Neuronal stem cell (in vitro differentiated cells): ENCODE results near the gene EMP3.
"Not testable (repeated sequence)": the region's sequence is repeated elsewhere in the genome, so short reads cannot be mapped to it uniquely, and the experiment has no call there.

ENCODE experiments used
- DNase-seq: peaks from one replicate; pipeline ENCODE4 v3.0.0-alpha.2; 2013; ENCODE audit warnings: low spot score
- H2AFZ ChIP-seq: one replicate; pipeline ENCODE4 v1.6.1; 2013; ENCODE audit warnings: mild to moderate bottlenecking, low read length, inconsistent platforms
- H2AK5ac ChIP-seq: 2 replicates; pipeline ENCODE4 v1.6.1; 2013; ENCODE audit warnings: low read depth, mild to moderate bottlenecking, inconsistent platforms, low read length, moderate library complexity, mixed read lengths
- H2BK120ac ChIP-seq: 2 replicates; pipeline ENCODE4 v1.6.1; 2013; ENCODE audit warnings: low read depth, mild to moderate bottlenecking, inconsistent platforms, low read length, moderate library complexity, mixed read lengths
- H2BK12ac ChIP-seq: one replicate; pipeline ENCODE4 v1.6.1; 2013; ENCODE audit warnings: low read length, inconsistent platforms
- H2BK15ac ChIP-seq: 2 replicates; pipeline ENCODE4 v1.6.1; 2013; ENCODE audit warnings: mild to moderate bottlenecking, low read length, inconsistent platforms, mixed read lengths
- H2BK5ac ChIP-seq: one replicate; pipeline ENCODE4 v1.6.1; 2013; ENCODE audit warnings: inconsistent platforms, mild to moderate bottlenecking, low read length, moderate library complexity
- H3K14ac ChIP-seq: one replicate; pipeline ENCODE4 v1.6.1; 2013; ENCODE audit warnings: low read length, inconsistent platforms
- H3K18ac ChIP-seq: 2 replicates; pipeline ENCODE4 v1.6.1; 2013; ENCODE audit warnings: low read length, inconsistent platforms
- H3K23ac ChIP-seq: 2 replicates; pipeline ENCODE4 v1.6.1; 2013; ENCODE audit warnings: low read depth, mild to moderate bottlenecking, mixed read lengths, low read length, inconsistent platforms; ENCODE audit not compliant: poor library complexity
- H3K27ac ChIP-seq: replicated peaks from 3 replicates; pipeline ENCODE4 v1.5.1; 2013; ENCODE audit warnings: low read length, inconsistent platforms
- H3K27me3 ChIP-seq, 3 experiments: 2 replicates each; pipeline ENCODE4 v1.6.1; 2013; ENCODE audit warnings: low read length in 3 of 3, mild to moderate bottlenecking in 2 of 3, inconsistent platforms in 1 of 3, low read depth in 1 of 3, mixed read lengths in 1 of 3, moderate library complexity in 1 of 3; ENCODE audit not compliant: control insufficient read depth in 3 of 3, insufficient read depth in 3 of 3
- H3K36me3 ChIP-seq, 2 donors: replicated peaks in 1 of 2; 2 replicates each; pipeline ENCODE4 v1.6.1; 2013; ENCODE audit warnings: low read length in 2 of 2; ENCODE audit not compliant: control insufficient read depth in 2 of 2, insufficient read depth in 2 of 2
- H3K4ac ChIP-seq: 2 replicates; pipeline ENCODE4 v1.6.1; 2013; ENCODE audit warnings: inconsistent platforms, mild to moderate bottlenecking, low read length, moderate library complexity
- H3K4me1 ChIP-seq, 2 donors: 1 replicate in 1 of 2; 2 replicates in 1 of 2; pipeline ENCODE4 v1.6.1; 2013; ENCODE audit warnings: low read length in 2 of 2, low read depth in 1 of 2; ENCODE audit not compliant: control insufficient read depth in 2 of 2, insufficient read depth in 1 of 2
- H3K4me2 ChIP-seq: one replicate; pipeline ENCODE4 v1.6.1; 2013; ENCODE audit warnings: mild to moderate bottlenecking, low read length, inconsistent platforms; ENCODE audit not compliant: insufficient read depth, poor library complexity, severe bottlenecking
- H3K4me3 ChIP-seq, 2 donors: 2 replicates each; pipeline ENCODE4 v1.5.1; 2013; ENCODE audit warnings: low read length in 2 of 2, mild to moderate bottlenecking in 2 of 2, inconsistent platforms in 1 of 2, moderate library complexity in 1 of 2
- H3K79me1 ChIP-seq: one replicate; pipeline ENCODE4 v1.6.1; 2013; ENCODE audit warnings: low read depth, mild to moderate bottlenecking, inconsistent platforms, low read length, moderate library complexity
- H3K9ac ChIP-seq: one replicate; pipeline ENCODE4 v1.6.1; 2013; ENCODE audit warnings: mild to moderate bottlenecking, low read depth, low read length, inconsistent platforms; ENCODE audit not compliant: poor library complexity
- H3K9me3 ChIP-seq, 2 donors: replicated peaks in 1 of 2; 2 replicates each; pipeline versions ENCODE3 to v1.6.1; 2013; ENCODE audit warnings: low read length in 2 of 2, mild to moderate bottlenecking in 2 of 2, inconsistent platforms in 1 of 2, low read depth in 1 of 2, mixed read lengths in 1 of 2, moderate library complexity in 1 of 2; ENCODE audit not compliant: control insufficient read depth in 2 of 2, insufficient read depth in 1 of 2
- H4K8ac ChIP-seq: one replicate; pipeline ENCODE4 v1.6.1; 2013; ENCODE audit warnings: low read depth, mild to moderate bottlenecking, inconsistent platforms, low read length, moderate library complexity
- H4K91ac ChIP-seq: one replicate; pipeline ENCODE4 v1.6.1; 2013; ENCODE audit warnings: low read length, low read depth, mild to moderate bottlenecking, inconsistent platforms; ENCODE audit not compliant: poor library complexity
- WGBS, 2 donors: extraction: QIAGEN DNeasy Blood & Tissue Kit; methylation state at CpG; one replicate each; pipeline ENCODE4 v1.1.7; 2013; ENCODE audit warnings: missing lambda C conversion rate in 2 of 2, mixed read lengths in 1 of 2; ENCODE audit not compliant: insufficient read length in 2 of 2, insufficient replicate concordance in 1 of 2; ENCODE audit errors: extremely low coverage in 2 of 2; 5-methylcytosine and 5-hydroxymethylcytosine counted together

Gene EMP3

DNA sequence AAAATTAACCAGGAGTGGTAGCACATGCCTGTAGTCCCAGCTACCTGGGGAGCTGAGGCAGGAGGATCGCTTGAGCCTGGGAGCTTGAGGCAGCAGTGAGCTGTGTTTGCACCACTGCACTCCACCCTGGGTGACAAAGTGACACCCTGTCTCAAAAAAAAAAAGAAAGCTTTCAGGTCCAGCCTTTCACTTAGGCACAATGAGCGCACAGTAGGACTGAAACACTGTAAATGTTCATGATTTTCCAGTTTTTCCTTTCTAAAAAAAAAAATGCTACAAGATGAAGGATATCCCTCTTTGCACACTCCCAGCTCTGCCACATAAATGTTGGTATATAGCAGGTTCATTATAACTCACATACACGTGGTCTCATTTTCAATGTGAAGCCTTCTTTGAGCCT lies 37.6 kb upstream of the EMP3 start:
- no peaks in the 10 kb centered on the region for H3K79me1 ChIP-seq
- no peak for DNase-seq
- peaks cover 5 to 32% of the 10 kb centered on the region in 2 donors for H3K9me3 ChIP-seq
- no CpG with 5 or more reads among the region's 3 CpGs for WGBS, 2 donors
- peaks cover 6 to 7% of the 10 kb centered on the region in 2 donors for H3K4me1 ChIP-seq
- no peak overlapping the region for H4K91ac ChIP-seq
- no peak overlapping the region for H3K27ac ChIP-seq
- no peak overlapping the region for H4K8ac ChIP-seq
- no peak overlapping the region for H3K4ac ChIP-seq
- no peak overlapping the region for H2BK12ac ChIP-seq
- H3K4me2 ChIP-seq: no peak overlapping the region
- H3K27me3 ChIP-seq: peaks cover 0 to 5% (median 0%) of the 10 kb centered on the region in 3 experiments
- H3K14ac ChIP-seq: no peak overlapping the region
- H3K18ac ChIP-seq: no peak overlapping the region
- no peak overlapping the region for H3K4me3 ChIP-seq
- H2BK5ac ChIP-seq: no peak overlapping the region
- H2AK5ac ChIP-seq: no peak overlapping the region
- no peak overlapping the region for H2BK15ac ChIP-seq
- H3K9ac ChIP-seq: no peak overlapping the region
- no peak overlapping the region for H2AFZ ChIP-seq
- H3K23ac ChIP-seq: no peak overlapping the region
- H2BK120ac ChIP-seq: no peak overlapping the region
- peaks cover 12 to 56% of the 10 kb centered on the region in 2 donors for H3K36me3 ChIP-seq

- H3K27ac ChIP-seq: no peak overlapping the region
Observed at GRCh38 chr19:48290401-48290770, 35.0 kb upstream of the EMP3 start.

DNA sequence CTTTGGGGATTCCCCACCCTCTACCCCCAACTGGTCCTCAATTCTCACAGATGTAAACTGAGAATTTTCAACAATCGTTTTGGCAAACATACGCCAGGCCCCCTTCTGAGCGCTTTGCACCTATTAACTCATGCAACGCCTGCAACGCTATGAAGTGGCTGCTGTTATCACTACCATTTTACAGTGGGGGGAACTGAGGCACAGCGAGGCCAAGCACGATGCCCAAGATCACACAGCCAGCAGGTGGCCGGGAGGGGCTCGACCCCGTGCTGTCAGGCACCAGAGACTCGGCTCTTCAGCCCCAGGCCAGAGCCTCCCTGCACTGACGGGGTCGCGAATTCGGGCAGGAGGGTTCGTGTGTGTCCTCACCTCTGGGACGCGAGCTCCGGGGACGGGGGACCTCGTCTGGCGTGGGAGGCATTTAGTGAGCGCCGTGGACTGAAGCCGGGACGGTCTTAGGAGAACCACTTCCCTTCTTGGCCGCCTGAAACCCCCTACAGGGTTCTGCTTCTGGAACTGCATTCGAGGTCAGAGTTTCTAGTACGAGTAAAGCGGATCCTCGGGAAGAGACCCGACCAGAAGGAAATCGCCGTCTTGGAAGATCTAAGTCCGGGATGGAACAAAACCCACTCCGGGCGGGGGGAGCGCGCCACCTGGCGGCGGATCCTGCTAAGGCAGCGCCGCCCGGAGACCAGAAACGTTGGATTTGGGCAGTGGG lies 34.4 kb upstream of the EMP3 start:
- peaks cover 0 to 3% (median 0%) of the 10 kb centered on the region in 3 experiments for H3K27me3 ChIP-seq
- peak overlapping the region; percentile 43 to 75 for H3K4me3 ChIP-seq
- H2AK5ac ChIP-seq: peak overlapping the region; percentile 76
- H3K4me2 ChIP-seq: peak overlapping the region; percentile 96
- no peak overlapping the region for H2BK5ac ChIP-seq
- H3K18ac ChIP-seq: peak overlapping the region; percentile 96
- WGBS, 2 donors: no CpG with 5 or more reads among the region's 45 CpGs
- H2BK15ac ChIP-seq: no peak overlapping the region
- no peak overlapping the region for H2BK120ac ChIP-seq
- no peak overlapping the region for H2BK12ac ChIP-seq
- no peak overlapping the region for H4K91ac ChIP-seq
- H3K9me3 ChIP-seq: peaks cover 1 to 13% of the 10 kb centered on the region in 2 donors
- H2AFZ ChIP-seq: peak overlapping the region; percentile 95
- H3K79me1 ChIP-seq: no peaks in the 10 kb centered on the region
- H3K27ac ChIP-seq: no peak overlapping the region
- peak overlapping the region; percentile 82 for H3K9ac ChIP-seq
- H4K8ac ChIP-seq: no peak overlapping the region
- peak; percentile 79 for DNase-seq
- H3K4me1 ChIP-seq: peaks cover 6 to 7% of the 10 kb centered on the region in 2 donors
- peak overlapping the region; percentile 89 for H3K23ac ChIP-seq
- H3K4ac ChIP-seq: no peak overlapping the region
- H3K36me3 ChIP-seq: peaks cover 4 to 26% of the 10 kb centered on the region in 2 donors
- peak overlapping the region; percentile 56 for H3K14ac ChIP-seq

More at GRCh38 chr19:48290401-48290770, 35.0 kb upstream of the EMP3 start:
- Histone ChIP-seq H2BK15ac (no peak overlapping the region), H2BK5ac (no peak overlapping the region), H4K91ac (no peak overlapping the region), H3K9me3 (peaks cover 1 to 19% of the 10 kb centered on the region in 2 donors), H3K18ac (peak overlapping the region; percentile 89), H2BK12ac (no peak overlapping the region), H3K14ac (no peak overlapping the region), H3K27me3 (peaks cover 0 to 3% (median 0%) of the 10 kb centered on the region in 3 experiments), H3K4me1 (peaks cover 6 to 7% of the 10 kb centered on the region in 2 donors), H2BK120ac (no peak overlapping the region), H3K4me2 (peak overlapping the region; percentile 96), H3K4ac (no peak overlapping the region), H4K8ac (no peak overlapping the region), H3K23ac (no peak overlapping the region), H3K9ac (no peak overlapping the region), H2AFZ (no peak overlapping the region), H3K36me3 (peaks cover 7 to 31% of the 10 kb centered on the region in 2 donors), H3K4me3 (peak overlapping the region in 1 of 2 donors; percentile 8), H2AK5ac (no peak overlapping the region), H3K79me1 (no peaks in the 10 kb centered on the region)
- WGBS, 2 donors: no CpG with 5 or more reads among the region's 10 CpGs
- peak; percentile 51 for DNase-seq

DNA sequence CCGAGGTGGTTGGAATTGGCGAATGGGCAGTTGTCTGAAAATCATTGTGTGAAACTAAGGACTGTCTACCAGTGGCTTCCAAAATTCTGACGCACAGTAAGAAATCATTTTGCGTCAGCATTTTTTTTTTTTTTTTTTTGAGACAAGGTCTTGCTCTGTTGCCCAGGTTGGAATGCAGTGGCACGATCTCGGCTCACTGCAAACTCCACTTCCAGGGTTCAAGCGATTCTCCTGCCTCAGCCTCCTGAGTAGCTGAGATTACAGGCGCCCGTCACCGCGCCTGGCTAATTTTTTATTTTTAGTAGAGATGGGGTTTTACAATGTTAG lies 33.9 kb upstream of the EMP3 start:
- not testable (repeated sequence) for H2BK120ac ChIP-seq, H2AFZ ChIP-seq, H3K27ac ChIP-seq, H3K79me1 ChIP-seq, H3K4ac ChIP-seq, H3K23ac ChIP-seq, DNase-seq, H3K14ac ChIP-seq, H3K27me3 ChIP-seq, H2AK5ac ChIP-seq, H2BK5ac ChIP-seq, H3K9me3 ChIP-seq, H2BK12ac ChIP-seq, H4K91ac ChIP-seq, H3K4me1 ChIP-seq, H2BK15ac ChIP-seq, H3K18ac ChIP-seq, H3K4me2 ChIP-seq, H3K9ac ChIP-seq, H4K8ac ChIP-seq
- Histone ChIP-seq H3K4me3 (peak overlapping the region in 1 of 2 donors; percentile 43), H3K36me3 (peaks cover 0 to 20% of the 10 kb centered on the region in 2 donors)
- WGBS, 2 donors: no CpG with 5 or more reads among the region's 11 CpGs
